B cell (primary cell): ENCODE measurements around the gene ZNF267. TPM values are rescaled to one million over a fixed set of nuclear protein-coding genes. Genes with fewer than 3 reads are reported as not detected.

Source experiments
- ATAC-seq: fragments of 200-7000 bp; cut with Tn5 transposase; one replicate; pipeline ENCODE4 v1.10.0; 2021; ENCODE audit warnings: low read depth, mild to moderate bottlenecking, moderate number of reproducible peaks, moderate library complexity
- CTCF ChIA-PET: fragments of 350-600 bp; sonication (Branson Sonifier 250); formaldehyde crosslinking; loops from one replicate; lab custom pipeline; 2021; ENCODE audit warnings: antibody characterized with exemption, inconsistent platforms; lab: Charles Lee
- POLR2A ChIA-PET: fragments of 350-600 bp; sonication (Branson Sonifier 250); formaldehyde crosslinking; loops from one replicate; lab custom pipeline; 2021; ENCODE audit warnings: antibody characterized with exemption; lab: Charles Lee
- DNase-seq: peaks from one replicate; pipeline ENCODE4 v3.0.0; 2013
- H2AFZ ChIP-seq: 2 replicates; pipeline ENCODE4 v1.6.1; 2012; ENCODE audit warnings: mild to moderate bottlenecking, low read depth, low read length; ENCODE audit not compliant: insufficient read depth, poor library complexity, severe bottlenecking
- H3K27ac ChIP-seq, 2 donors: 1 replicate in 1 of 2; 2 replicates in 1 of 2; pipeline ENCODE4 v1.5.1; 2012 to 2013; ENCODE audit warnings: low read length in 2 of 2, mild to moderate bottlenecking in 2 of 2, moderate library complexity in 1 of 2
- H3K27me3 ChIP-seq, 4 experiments: fragments of 200-600 bp in 1 of 4; sonication (generic) in 1 of 4; replicated peaks in 1 of 4; 1 replicate in 2 of 4; 2 replicates in 2 of 4; pipeline versions ENCODE4 v1.6.1 to v1.7.0; 2013 to 2016; ENCODE audit warnings: low read length in 3 of 4, mild to moderate bottlenecking in 2 of 4, mixed read lengths in 1 of 4, moderate library complexity in 1 of 4; ENCODE audit not compliant: insufficient read depth in 4 of 4, control insufficient read depth in 3 of 4; ENCODE audit errors: control extremely low read depth in 1 of 4
- H3K36me3 ChIP-seq, 2 experiments: replicated peaks in 1 of 2; 1 replicate in 1 of 2; 2 replicates in 1 of 2; pipeline versions ENCODE4 v1.6.1 to v1.7.1; 2013; ENCODE audit warnings: low read length in 1 of 2; ENCODE audit not compliant: insufficient read depth in 2 of 2, control insufficient read depth in 1 of 2; ENCODE audit errors: control extremely low read depth in 1 of 2, extremely low read depth in 1 of 2
- H3K4me1 ChIP-seq, 2 donors: fragments of 200-600 bp in 1 of 2; sonication (generic) in 1 of 2; 1 replicate in 1 of 2; 2 replicates in 1 of 2; pipeline versions ENCODE4 v1.5.1 to v1.6.1; 2013 to 2017; ENCODE audit warnings: low read length in 2 of 2; ENCODE audit not compliant: control insufficient read depth in 2 of 2, insufficient read depth in 2 of 2
- H3K4me2 ChIP-seq: replicated peaks from 2 replicates; pipeline ENCODE3; 2012; ENCODE audit warnings: mild to moderate bottlenecking, low read depth, low read length; ENCODE audit not compliant: poor library complexity, severe bottlenecking
- H3K4me3 ChIP-seq, 5 experiments: fragments of 200-600 bp in 1 of 5; sonication (generic) in 1 of 5; 1 replicate in 3 of 5; 2 replicates in 2 of 5; pipeline versions ENCODE4 v1.5.1 to v1.7.0; 2011 to 2016; ENCODE audit warnings: low read length in 4 of 5, mild to moderate bottlenecking in 4 of 5, low read depth in 2 of 5, control low read depth in 1 of 5, moderate library complexity in 1 of 5; ENCODE audit not compliant: insufficient read depth in 1 of 5; ENCODE audit errors: control extremely low read depth in 1 of 5, extremely low read depth in 1 of 5
- H3K79me2 ChIP-seq: fragments of 200-600 bp; sonication (generic); one replicate; pipeline ENCODE4 v1.6.0; 2016; ENCODE audit warnings: low read length; ENCODE audit not compliant: control insufficient read depth, insufficient read depth
- H3K9ac ChIP-seq: fragments of 200-600 bp; sonication (generic); 2 replicates; pipeline ENCODE4 v1.6.1; 2017; ENCODE audit warnings: mild to moderate bottlenecking, low read length, moderate library complexity
- H3K9me3 ChIP-seq, 3 donors: one replicate each; pipeline versions ENCODE4 v1.6.1 to v1.7.1; 2013; ENCODE audit warnings: low read length in 2 of 3; ENCODE audit not compliant: control insufficient read depth in 2 of 3, insufficient read depth in 1 of 3; ENCODE audit errors: control extremely low read depth in 1 of 3
- H4K20me1 ChIP-seq: 2 replicates; pipeline ENCODE4 v1.6.0; 2012; ENCODE audit warnings: mild to moderate bottlenecking, low read length; ENCODE audit not compliant: insufficient read depth, control insufficient read depth, poor library complexity, severe bottlenecking
- H3K27ac Mint-ChIP-seq: one replicate; pipeline ENCODE4 v1.8.0; 2021; ENCODE audit warnings: mixed read lengths
- H3K27me3 Mint-ChIP-seq: one replicate; pipeline ENCODE4 v1.8.0; 2021; ENCODE audit warnings: mixed read lengths
- H3K4me1 Mint-ChIP-seq: one replicate; pipeline ENCODE4 v1.8.0; 2021; ENCODE audit warnings: mixed read lengths
- H3K4me3 Mint-ChIP-seq: one replicate; pipeline ENCODE4 v1.8.0; 2021; ENCODE audit warnings: mixed read lengths
- H3K9me3 Mint-ChIP-seq: one replicate; pipeline ENCODE4 v1.8.0; 2022; ENCODE audit warnings: mixed read lengths; ENCODE audit not compliant: insufficient read depth
- EZH2 ChIP-seq: IDR thresholded peaks from 2 replicates; pipeline ENCODE4 v1.6.1; 2012; ENCODE audit warnings: borderline replicate concordance, low read depth, mild to moderate bottlenecking, moderate library complexity, low read length; ENCODE audit not compliant: insufficient read depth, poor library complexity, severe bottlenecking
- WGBS: methylation state at CpG from one replicate; pipeline ENCODE4 v1.1.5; 2013; ENCODE audit warnings: missing lambda C conversion rate; ENCODE audit not compliant: insufficient coverage; 5-methylcytosine and 5-hydroxymethylcytosine counted together
- intact Hi-C: fragments of 100-400 bp; cut with micrococcal nuclease; formaldehyde crosslinking; loops from one replicate; pipeline ENCODE4 v1.10.0; 2022
- polyA plus RNA-seq: library from polyadenylated mRNA; depleted of rRNA; stranded (reverse); fragments of >200 nt; gene quantifications from 2 replicates; pipeline ENCODE4 v1.2.3, GENCODE V29; 2012
- total RNA-seq, 2 donors: library from RNA; stranded (reverse); fragments of 120-200 nt in 1 of 2; gene quantifications; 1 replicate in 1 of 2; 2 replicates in 1 of 2; pipeline versions ENCODE4 v1.2.3 to v1.2.4, GENCODE V29; 2013 to 2022
- TF ChIP-seq, protein P1 (sequence below): fragments of 200-600 bp; IDR thresholded peaks from one replicate; pipeline ENCODE4 v1.8.0; 2022; ENCODE audit warnings: antibody characterized with exemption, mild to moderate bottlenecking

ZNF267 gene
- total and polyA plus RNA-seq, 2 donors (not counting 1 experiment from before 2014, with no cell fraction given) = 8.6 to 68.1 TPM

DNA sequence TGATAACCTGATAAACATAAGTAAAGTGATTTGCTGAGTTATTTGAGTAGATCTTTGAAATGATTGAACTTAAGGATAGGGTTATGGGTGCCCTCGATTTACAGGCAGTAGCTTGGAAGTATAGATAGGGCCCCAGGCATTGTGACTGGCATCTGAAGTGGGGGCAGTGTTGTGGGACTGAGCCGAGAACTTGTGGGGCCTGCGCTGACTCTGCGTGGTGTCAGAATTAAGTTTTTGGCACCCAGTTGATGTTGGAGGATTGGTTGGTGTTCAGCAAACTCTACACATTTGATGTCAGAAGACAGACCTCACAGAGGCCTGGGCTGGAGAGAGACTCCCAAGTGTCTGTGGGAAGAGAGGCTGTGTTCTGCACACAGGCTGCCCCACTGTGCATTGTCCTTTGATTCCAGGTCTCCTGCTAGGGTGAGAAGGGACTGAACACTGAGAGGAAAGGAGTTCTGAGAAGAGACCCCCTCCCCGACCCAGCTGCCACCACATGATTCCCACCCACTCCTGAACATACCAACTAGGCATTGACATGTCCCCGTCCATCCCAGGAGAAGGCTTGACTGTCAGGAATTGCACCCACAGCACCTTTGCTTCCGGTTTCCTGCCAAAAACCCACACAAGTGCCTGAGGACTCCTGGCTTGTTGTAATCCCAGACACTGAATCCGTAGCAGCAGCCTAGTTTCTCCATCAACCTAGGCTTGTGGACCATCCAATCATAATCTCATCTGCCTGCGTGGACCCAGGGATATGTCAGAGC lies 4.5 kb downstream of the ZNF267 start:
- ATAC-seq = no peak
- Histone ChIP-seq H3K4me3 (no peak overlapping the region), H3K36me3 (peaks cover 2 to 36% of the 10 kb centered on the region in 2 experiments), H3K4me2 (peak overlapping the region; percentile 81), H4K20me1 (peaks cover 77% of the 10 kb centered on the region), H3K9me3 (no peaks in the 10 kb centered on the region), H2AFZ (no peak overlapping the region), H3K4me1 (peaks cover 53 to 59% of the 10 kb centered on the region in 2 donors), H3K27ac (peak overlapping the region in 1 of 2 donors; percentile 92), H3K9ac (no peak overlapping the region), H3K79me2 (peaks cover 97% of the 10 kb centered on the region), H3K27me3 (no peaks in the 10 kb centered on the region)
- peak overlapping the region; percentile 95 for H3K4me3 Mint-ChIP-seq
- H3K27ac Mint-ChIP-seq = peak overlapping the region; percentile 97
- no peak for TF ChIP-seq EZH2
- TF ChIP-seq, protein P1, sequence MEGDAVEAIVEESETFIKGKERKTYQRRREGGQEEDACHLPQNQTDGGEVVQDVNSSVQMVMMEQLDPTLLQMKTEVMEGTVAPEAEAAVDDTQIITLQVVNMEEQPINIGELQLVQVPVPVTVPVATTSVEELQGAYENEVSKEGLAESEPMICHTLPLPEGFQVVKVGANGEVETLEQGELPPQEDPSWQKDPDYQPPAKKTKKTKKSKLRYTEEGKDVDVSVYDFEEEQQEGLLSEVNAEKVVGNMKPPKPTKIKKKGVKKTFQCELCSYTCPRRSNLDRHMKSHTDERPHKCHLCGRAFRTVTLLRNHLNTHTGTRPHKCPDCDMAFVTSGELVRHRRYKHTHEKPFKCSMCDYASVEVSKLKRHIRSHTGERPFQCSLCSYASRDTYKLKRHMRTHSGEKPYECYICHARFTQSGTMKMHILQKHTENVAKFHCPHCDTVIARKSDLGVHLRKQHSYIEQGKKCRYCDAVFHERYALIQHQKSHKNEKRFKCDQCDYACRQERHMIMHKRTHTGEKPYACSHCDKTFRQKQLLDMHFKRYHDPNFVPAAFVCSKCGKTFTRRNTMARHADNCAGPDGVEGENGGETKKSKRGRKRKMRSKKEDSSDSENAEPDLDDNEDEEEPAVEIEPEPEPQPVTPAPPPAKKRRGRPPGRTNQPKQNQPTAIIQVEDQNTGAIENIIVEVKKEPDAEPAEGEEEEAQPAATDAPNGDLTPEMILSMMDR = no peak
- 78% methylated on average over 9 of the region's 9 CpGs for WGBS
- H3K4me1 Mint-ChIP-seq = peaks cover 79% of the 10 kb centered on the region
- H3K27me3 Mint-ChIP-seq = no peaks in the 10 kb centered on the region
- ChIA-PET POLR2A (no interaction called here), CTCF (interaction anchor here (1.0 to 2.8 kb wide), 3 partner anchors 9 to 417 kb away, joined by 3 to 14 read pairs (median 10); no protein-coding TSS in a partner anchor)
- no peak for DNase-seq
- intact Hi-C loops = loop anchor here (10.0 kb wide), 2 partner anchors 613 to 693 kb away; partner anchors contain the start of gene FUS
- H3K9me3 Mint-ChIP-seq = no peaks in the 10 kb centered on the region

DNA sequence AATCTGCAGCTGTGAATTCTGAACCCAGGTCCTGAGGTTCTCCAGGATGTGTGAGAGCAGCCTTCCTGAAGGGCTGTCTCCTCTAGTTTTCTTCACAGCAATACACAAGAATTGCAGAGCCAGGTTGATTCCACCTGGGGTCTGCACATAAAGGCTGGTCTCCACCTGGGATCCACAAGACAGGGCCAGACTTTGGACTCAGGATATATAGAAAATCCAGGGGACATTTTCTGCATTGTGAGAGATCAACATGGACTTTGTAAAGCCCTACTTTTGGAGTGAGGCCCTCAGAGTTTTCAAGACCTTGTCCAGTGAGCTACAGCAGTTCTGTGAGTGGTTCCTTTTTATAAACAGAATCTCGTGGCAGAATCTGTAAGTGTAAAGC lies 6.3 kb downstream of the ZNF267 start:
- H3K36me3 ChIP-seq = peaks cover 6 to 49% of the 10 kb centered on the region in 2 experiments
- H3K79me2 ChIP-seq = peaks cover 92% of the 10 kb centered on the region
- 0% methylated on average over 1 of the region's 1 CpG for WGBS
- peak overlapping the region in 1 of 2 donors; percentile 50 for H3K27ac ChIP-seq
- peaks cover 46 to 50% of the 10 kb centered on the region in 2 donors for H3K4me1 ChIP-seq
- Mint-ChIP-seq H3K4me3 (peak overlapping the region; percentile 26), H3K27me3 (no peaks in the 10 kb centered on the region), H3K27ac (peak overlapping the region; percentile 73), H3K4me1 (peaks cover 71% of the 10 kb centered on the region), H3K9me3 (no peaks in the 10 kb centered on the region)
- H2AFZ ChIP-seq = no peak overlapping the region
- H3K9ac ChIP-seq = no peak overlapping the region
- POLR2A ChIA-PET = no interaction called here
- CTCF ChIA-PET = interaction anchor here (2.8 kb wide), 1 partner anchor 11 kb away, joined by 10 read pairs; no protein-coding TSS in a partner anchor
- H4K20me1 ChIP-seq = peaks cover 87% of the 10 kb centered on the region
- TF ChIP-seq, protein P1 = no peak
- TF ChIP-seq EZH2 = no peak
- no peak overlapping the region for H3K4me2 ChIP-seq
- intact Hi-C loops = loop anchor here (10.0 kb wide), 2 partner anchors 615 to 695 kb away; partner anchors contain the start of gene FUS
- no peaks in the 10 kb centered on the region for H3K9me3 ChIP-seq
- ATAC-seq = no peak
- no peak overlapping the region for H3K4me3 ChIP-seq
- no peaks in the 10 kb centered on the region for H3K27me3 ChIP-seq
- DNase-seq = no peak
